Endometrial microvascular endothelial cells (primary cell): ENCODE data around the gene CD84. TPM values are rescaled to one million over a fixed set of nuclear protein-coding genes. Genes with fewer than 3 reads are reported as not detected.
"Not testable (repeated sequence)": the region's sequence is repeated elsewhere in the genome, so short reads cannot be mapped to it uniquely, and the experiment has no call there.

Experiments used
- in situ Hi-C: cut with HindIII; loops from 2 replicates; pipeline ENCODE4 v1.10.0; 2017; ENCODE audit warnings: low sequenced_read_pairs, low pct_unique_long_range_greater_than_20kb; ENCODE audit errors: inconsistent ontology term
- total RNA-seq: library from RNA; depleted of rRNA; stranded (reverse); fragments of >200 nt; gene quantifications from one replicate; pipeline ENCODE4 v1.2.3, GENCODE V29; 2015; ENCODE audit errors: inconsistent ontology term

The CD84 gene
- total RNA-seq, 1 donor from 2014 or later = not detected

- in situ Hi-C loops = not testable (repeated sequence)
These were observed 55.5 kb downstream of the CD84 start for GRCh38 chr1:160523789-160524188.

GRCh38 chr1:160522622-160523345 lies 56.5 kb downstream of the CD84 start, which contains the start of gene SLAMF6:
Gene SLAMF6, minus strand, starts transcription at chr1:160523255. Its CDS starts 63 bp downstream, at chr1:160523192.
- in situ Hi-C loops = no loop called here

GRCh38 chr1:160522136-160522535 lies 57.2 kb downstream of the CD84 start:
- in situ Hi-C loops = no loop called here

- in situ Hi-C loops = no loop called here
These were observed 57.7 kb downstream of the CD84 start for GRCh38 chr1:160521554-160521953.

GRCh38 chr1:160520999-160521398 lies 58.3 kb downstream of the CD84 start:
- in situ Hi-C loops = no loop called here

GRCh38 chr1:160520582-160520981 lies 58.7 kb downstream of the CD84 start:
- in situ Hi-C loops = no loop called here

GRCh38 chr1:160519642-160520435 lies 59.5 kb downstream of the CD84 start:
- in situ Hi-C loops = no loop called here

GRCh38 chr1:160517519-160517918 lies 61.8 kb downstream of the CD84 start:
- in situ Hi-C loops = not testable (repeated sequence)

GRCh38 chr1:160515908-160516307 lies 63.4 kb downstream of the CD84 start:
- in situ Hi-C loops = not testable (repeated sequence)

GRCh38 chr1:160504651-160505050 lies 74.6 kb downstream of the CD84 start:
- in situ Hi-C loops = no loop called here

- in situ Hi-C loops = no loop called here
These were observed 76.2 kb downstream of the CD84 start for GRCh38 chr1:160503087-160503486.

- in situ Hi-C loops = no loop called here
These were observed 78.8 kb downstream of the CD84 start for GRCh38 chr1:160500321-160500990.

GRCh38 chr1:160499631-160500030 lies 79.7 kb downstream of the CD84 start:
- in situ Hi-C loops = no loop called here

GRCh38 chr1:160498301-160499065 lies 80.8 kb downstream of the CD84 start:
- in situ Hi-C loops = not testable (repeated sequence)

GRCh38 chr1:160496334-160496733 lies 83.0 kb downstream of the CD84 start:
- in situ Hi-C loops = no loop called here

- in situ Hi-C loops = no loop called here
These were observed 84.7 kb downstream of the CD84 start for GRCh38 chr1:160494620-160495019.

- in situ Hi-C loops = no loop called here
These were observed 86.7 kb downstream of the CD84 start for GRCh38 chr1:160492617-160493016.

GRCh38 chr1:160491981-160492380 lies 87.3 kb downstream of the CD84 start:
- in situ Hi-C loops = no loop called here
